A549 (cell line): ENCODE measurements around the gene C1orf50.

ENCODE experiments used
- CTCF ChIP-seq: fragments of >200 bp; sonication (Bioruptor Twin); formaldehyde crosslinking; IDR thresholded peaks from 3 replicates; pipeline ENCODE4 v1.5.1; 2016
- EP300 ChIP-seq, 2 experiments: fragments of >200 bp; sonication (Bioruptor Twin); formaldehyde crosslinking; IDR thresholded peaks; 2 replicates in 1 of 2; 3 replicates in 1 of 2; pipeline ENCODE4 v1.6.1; 2016 to 2017
- NFE2L2 ChIP-seq: fragments of 150-350 bp; conservative IDR thresholded peaks from 2 replicates; pipeline ENCODE4 v1.6.1; 2014; ENCODE audit warnings: low read length
- NR3C1 ChIP-seq: fragments of >200 bp; sonication (Bioruptor Twin); formaldehyde crosslinking; IDR thresholded peaks from 3 replicates; pipeline ENCODE4 v1.6.1; 2017
- POLR2A ChIP-seq: IDR thresholded peaks from 2 replicates; pipeline ENCODE4 v1.6.1; 2012; ENCODE audit warnings: mild to moderate bottlenecking, low read length
- USF2 ChIP-seq: fragments of 450-650 bp; IDR thresholded peaks from 2 replicates; pipeline ENCODE4 v1.6.1; 2014; ENCODE audit warnings: antibody characterized with exemption

GRCh38 chr1:42801832-42802473, 34.9 kb downstream of the C1orf50 start:
- TF ChIP-seq NFE2L2 (no peak), USF2 (no peak), CTCF (no peak), EP300 (IDR thresholded peaks at IDR 0.05) (no peak), POLR2A (no peak), NR3C1 (no peak)
